OCI-LY3 (cell line): ENCODE measurements around the gene LLPH.

Experiments used
- CTCF ChIP-seq: fragments of 200-600, 300-600 bp; sonication (generic); IDR thresholded peaks from 2 replicates; pipeline ENCODE4 v1.5.1; 2014; ENCODE audit warnings: antibody characterized with exemption, low read length, low read depth
- EZH2phosphoT487 ChIP-seq: fragments of 200-600 bp; shearing (Covaris generic); IDR thresholded peaks from 2 replicates; pipeline ENCODE4 v1.6.1; 2018; ENCODE audit warnings: antibody characterized with exemption, mixed run types, low read depth

- no peak for TF ChIP-seq EZH2phosphoT487
- TF ChIP-seq CTCF = no peak
These were observed 36.0 kb upstream of the LLPH start for GRCh38 chr12:66166561-66166960.
